ENCODE results near the gene BBX.
"Not testable (repeated sequence)": the region's sequence is repeated elsewhere in the genome, so short reads cannot be mapped to it uniquely, and the experiment has no call there.

The BBX gene

GRCh38 chr3:107531917-107532469 lies 9.2 kb downstream of the BBX start:
- DNase-seq (ENCODE audit: low read depth, low spot score): no peak
- H3K4me3 ChIP-seq (ENCODE audit: low read length): no peak overlapping the region

GRCh38 chr3:107540857-107541256 lies 18.1 kb downstream of the BBX start:
- no peak overlapping the region for H3K4me3 ChIP-seq (ENCODE audit: low read length)
- no peak for DNase-seq (ENCODE audit: low read depth, low spot score)

GRCh38 chr3:107542665-107543064 lies 19.9 kb downstream of the BBX start:
- no peak overlapping the region for H3K4me3 ChIP-seq (ENCODE audit: low read length)
- no peak for DNase-seq (ENCODE audit: low read depth, low spot score)

GRCh38 chr3:107543666-107544065 lies 20.9 kb downstream of the BBX start:
- no peak overlapping the region for H3K4me3 ChIP-seq (ENCODE audit: low read length)
- DNase-seq (ENCODE audit: low read depth, low spot score): no peak

GRCh38 chr3:107545680-107546120 lies 22.9 kb downstream of the BBX start:
- H3K4me3 ChIP-seq (ENCODE audit: low read length): no peak overlapping the region
- DNase-seq (ENCODE audit: low read depth, low spot score): no peak

GRCh38 chr3:107548601-107549000 lies 25.8 kb downstream of the BBX start:
- DNase-seq (ENCODE audit: low read depth, low spot score): no peak
- no peak overlapping the region for H3K4me3 ChIP-seq (ENCODE audit: low read length)

GRCh38 chr3:107555359-107555758 lies 32.6 kb downstream of the BBX start:
- DNase-seq (ENCODE audit: low read depth, low spot score): no peak
- H3K4me3 ChIP-seq (ENCODE audit: low read length): no peak overlapping the region

GRCh38 chr3:107557743-107558142 lies 35.0 kb downstream of the BBX start:
- no peak for DNase-seq (ENCODE audit: low read depth, low spot score)
- H3K4me3 ChIP-seq (ENCODE audit: low read length): no peak overlapping the region

- no peak overlapping the region for H3K4me3 ChIP-seq (ENCODE audit: low read length)
- DNase-seq (ENCODE audit: low read depth, low spot score): no peak
Measured at GRCh38 chr3:107560166-107560565, 37.4 kb downstream of the BBX start.

GRCh38 chr3:107561980-107562379 lies 39.2 kb downstream of the BBX start:
- no peak for DNase-seq (ENCODE audit: low read depth, low spot score)
- no peak overlapping the region for H3K4me3 ChIP-seq (ENCODE audit: low read length)

- no peak overlapping the region for H3K4me3 ChIP-seq (ENCODE audit: low read length)
- no peak for DNase-seq (ENCODE audit: low read depth, low spot score)
Measured at GRCh38 chr3:107562969-107563529, 40.3 kb downstream of the BBX start.

- H3K4me3 ChIP-seq (ENCODE audit: low read length); DNase-seq (ENCODE audit: low read depth, low spot score): not testable (repeated sequence)
Measured at GRCh38 chr3:107565244-107565643, 42.5 kb downstream of the BBX start.

- H3K4me3 ChIP-seq (ENCODE audit: low read length); DNase-seq (ENCODE audit: low read depth, low spot score): not testable (repeated sequence)
Measured at GRCh38 chr3:107571089-107571488, 48.3 kb downstream of the BBX start.

- not testable (repeated sequence) for H3K4me3 ChIP-seq (ENCODE audit: low read length); DNase-seq (ENCODE audit: low read depth, low spot score)
Measured at GRCh38 chr3:107571492-107571891, 48.7 kb downstream of the BBX start.

- H3K4me3 ChIP-seq (ENCODE audit: low read length): no peak overlapping the region
- no peak for DNase-seq (ENCODE audit: low read depth, low spot score)
Measured at GRCh38 chr3:107574650-107575049, 51.9 kb downstream of the BBX start.

- no peak for DNase-seq (ENCODE audit: low read depth, low spot score)
- no peak overlapping the region for H3K4me3 ChIP-seq (ENCODE audit: low read length)
Measured at GRCh38 chr3:107578091-107578490, 55.3 kb downstream of the BBX start.

- DNase-seq (ENCODE audit: low read depth, low spot score): no peak
Measured at GRCh38 chr3:107578523-107578922, 55.8 kb downstream of the BBX start.

GRCh38 chr3:107579371-107579770 lies 56.6 kb downstream of the BBX start:
- H3K4me3 ChIP-seq (ENCODE audit: low read length): no peak overlapping the region
- DNase-seq (ENCODE audit: low read depth, low spot score): no peak

More at GRCh38 chr3:107578523-107578922, 55.8 kb downstream of the BBX start:
- H3K4me3 ChIP-seq (ENCODE audit: low read length): no peak overlapping the region

- no peak overlapping the region for H3K4me3 ChIP-seq (ENCODE audit: low read length)
- DNase-seq (ENCODE audit: low read depth, low spot score): no peak
Measured at GRCh38 chr3:107581230-107581629, 58.5 kb downstream of the BBX start.

- H3K4me3 ChIP-seq (ENCODE audit: low read length): no peak overlapping the region
- DNase-seq (ENCODE audit: low read depth, low spot score): no peak
Measured at GRCh38 chr3:107588217-107588616, 65.5 kb downstream of the BBX start.

GRCh38 chr3:107589454-107589853 lies 66.7 kb downstream of the BBX start:
- H3K4me3 ChIP-seq (ENCODE audit: low read length): no peak overlapping the region
- no peak for DNase-seq (ENCODE audit: low read depth, low spot score)
